GM19324 (cell line): Measurements from ENCODE around the gene MS4A15.
"Not testable (repeated sequence)": the region's sequence is repeated elsewhere in the genome, so short reads cannot be mapped to it uniquely, and the experiment has no call there.

ENCODE experiments used
- ATAC-seq: cut with Tn5 transposase; IDR thresholded peaks from one replicate; pipeline ENCODE4 v1.9.1; 2021; ENCODE audit warnings: mild to moderate bottlenecking, moderate library complexity; ENCODE audit not compliant: unreplicated experiment, low FRiP score

Gene MS4A15

GRCh38 chr11:60750911-60751310, 5.8 kb upstream of the MS4A15 start:
- no peak for ATAC-seq

GRCh38 chr11:60753309-60753708, 3.4 kb upstream of the MS4A15 start:
- ATAC-seq, result no peak

GRCh38 chr11:60754887-60755286, 1.8 kb upstream of the MS4A15 start:
- ATAC-seq, result no peak

- no peak for ATAC-seq
Observed at GRCh38 chr11:60757231-60757800, 649 bp downstream of the MS4A15 start.

- ATAC-seq, result not testable (repeated sequence)
Observed at GRCh38 chr11:60758671-60759070, 2.0 kb downstream of the MS4A15 start.

GRCh38 chr11:60759438-60760225, 3.0 kb downstream of the MS4A15 start:
- ATAC-seq, result not testable (repeated sequence)

GRCh38 chr11:60761436-60762190, 4.9 kb downstream of the MS4A15 start:
- no peak for ATAC-seq

- peak; percentile 77 for ATAC-seq
Observed at GRCh38 chr11:60762851-60763691, 6.4 kb downstream of the MS4A15 start.

- ATAC-seq, result no peak
Observed at GRCh38 chr11:60763692-60764369, 7.2 kb downstream of the MS4A15 start.

- ATAC-seq, result no peak
Observed at GRCh38 chr11:60764879-60765278, 8.2 kb downstream of the MS4A15 start.

- no peak for ATAC-seq
Observed at GRCh38 chr11:60765355-60765754, 8.7 kb downstream of the MS4A15 start.

- ATAC-seq, result no peak
Observed at GRCh38 chr11:60766547-60766946, 9.9 kb downstream of the MS4A15 start.

- ATAC-seq, result no peak
Observed at GRCh38 chr11:60767388-60767811, 10.7 kb downstream of the MS4A15 start.

- no peak for ATAC-seq
Observed at GRCh38 chr11:60768202-60768601, 11.5 kb downstream of the MS4A15 start.

- no peak for ATAC-seq
Observed at GRCh38 chr11:60769273-60769672, 12.6 kb downstream of the MS4A15 start.

GRCh38 chr11:60769811-60770210, 13.1 kb downstream of the MS4A15 start:
- ATAC-seq, result no peak

GRCh38 chr11:60771146-60771545, 14.5 kb downstream of the MS4A15 start:
- ATAC-seq, result no peak

GRCh38 chr11:60771879-60772525, 15.3 kb downstream of the MS4A15 start:
- ATAC-seq, result no peak

GRCh38 chr11:60772666-60773065, 16.0 kb downstream of the MS4A15 start:
- no peak for ATAC-seq
